Body of pancreas (tissue), 4 donors: ENCODE measurements around the gene RPS6KA2.

ENCODE experiments used
- POLR2A ChIP-seq, 3 donors: fragments of 450-650 bp; IDR thresholded peaks; one replicate each; pipeline ENCODE4 v1.6.1; 2016; ENCODE audit warnings: antibody characterized with exemption in 3 of 3, mild to moderate bottlenecking in 2 of 3
- TF ChIP-seq, protein P1 (sequence below), 7 experiments: fragments of 450-650 bp in 4 of 7; fragments of 200-600 bp in 3 of 7; sonication (generic) in 3 of 7; IDR thresholded peaks; one replicate each; pipeline ENCODE4 v1.5.1; 2016 to 2019; ENCODE audit warnings: antibody characterized with exemption in 7 of 7

DNA sequence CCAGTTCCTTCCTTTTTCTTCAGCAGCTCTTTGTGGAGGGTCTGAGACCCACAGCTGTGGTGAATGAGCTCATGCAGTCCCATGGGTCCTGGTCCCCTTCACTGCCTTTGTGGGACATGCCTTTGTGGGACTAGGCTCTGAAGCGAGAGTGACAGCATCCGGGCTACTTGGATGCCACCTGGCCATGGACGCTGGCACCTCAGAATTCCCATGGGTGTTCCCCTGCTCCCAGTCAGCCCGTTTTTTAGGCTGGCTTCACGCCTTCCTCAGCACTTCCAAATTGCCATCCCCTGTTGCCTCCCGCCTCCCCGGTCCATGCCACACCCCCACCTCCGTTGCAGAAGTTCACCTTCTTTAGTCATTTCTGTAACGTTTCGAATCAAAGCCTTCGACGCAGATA, 85.7 kb downstream of the RPS6KA2 start:
- TF ChIP-seq POLR2A (IDR thresholded peaks at IDR 0.05) = no peak
- TF ChIP-seq, protein P1, sequence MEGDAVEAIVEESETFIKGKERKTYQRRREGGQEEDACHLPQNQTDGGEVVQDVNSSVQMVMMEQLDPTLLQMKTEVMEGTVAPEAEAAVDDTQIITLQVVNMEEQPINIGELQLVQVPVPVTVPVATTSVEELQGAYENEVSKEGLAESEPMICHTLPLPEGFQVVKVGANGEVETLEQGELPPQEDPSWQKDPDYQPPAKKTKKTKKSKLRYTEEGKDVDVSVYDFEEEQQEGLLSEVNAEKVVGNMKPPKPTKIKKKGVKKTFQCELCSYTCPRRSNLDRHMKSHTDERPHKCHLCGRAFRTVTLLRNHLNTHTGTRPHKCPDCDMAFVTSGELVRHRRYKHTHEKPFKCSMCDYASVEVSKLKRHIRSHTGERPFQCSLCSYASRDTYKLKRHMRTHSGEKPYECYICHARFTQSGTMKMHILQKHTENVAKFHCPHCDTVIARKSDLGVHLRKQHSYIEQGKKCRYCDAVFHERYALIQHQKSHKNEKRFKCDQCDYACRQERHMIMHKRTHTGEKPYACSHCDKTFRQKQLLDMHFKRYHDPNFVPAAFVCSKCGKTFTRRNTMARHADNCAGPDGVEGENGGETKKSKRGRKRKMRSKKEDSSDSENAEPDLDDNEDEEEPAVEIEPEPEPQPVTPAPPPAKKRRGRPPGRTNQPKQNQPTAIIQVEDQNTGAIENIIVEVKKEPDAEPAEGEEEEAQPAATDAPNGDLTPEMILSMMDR (IDR thresholded peaks at IDR 0.05) = no peak
